Stimulated activated CD4-positive, alpha-beta T cell treated with anti-CD3 and anti-CD28 coated beads, Interleukin-15, amount 100 ng/mL, for 24 hours (primary cell): ENCODE measurements around the gene IFIT1.
"Not testable (repeated sequence)": the region's sequence is repeated elsewhere in the genome, so short reads cannot be mapped to it uniquely, and the experiment has no call there.

Source experiments
- DNase-seq: peaks from one replicate; pipeline ENCODE4 v3.0.0-alpha.2; 2020

The IFIT1 gene

GRCh38 chr10:89442289-89442688, 49.9 kb downstream of the IFIT1 start:
- DNase-seq = no peak

GRCh38 chr10:89444819-89445218, 52.4 kb downstream of the IFIT1 start:
- not testable (repeated sequence) for DNase-seq

GRCh38 chr10:89450901-89451300, 58.5 kb downstream of the IFIT1 start:
- DNase-seq = no peak

- no peak for DNase-seq
Measured at GRCh38 chr10:89452193-89452592, 59.8 kb downstream of the IFIT1 start.

- no peak for DNase-seq
Measured at GRCh38 chr10:89454561-89455347, 62.3 kb downstream of the IFIT1 start.
